Loucy (cell line): ENCODE results near the gene DOK7.

Source experiments
- H2AFZ ChIP-seq: fragments of 200-600 bp; sonication (generic); 2 replicates; pipeline ENCODE4 v1.6.0; 2016; ENCODE audit warnings: antibody characterized with exemption, mild to moderate bottlenecking, low read length, moderate library complexity
- H3F3A ChIP-seq: fragments of 200-600 bp; 2 replicates; pipeline ENCODE4 v1.6.0; 2016; ENCODE audit warnings: antibody characterized with exemption, low read depth, mild to moderate bottlenecking
- H3K27me3 ChIP-seq: fragments of 200-600 bp; sonication (generic); 2 replicates; pipeline ENCODE4 v1.6.1; 2014; ENCODE audit warnings: low read length, mild to moderate bottlenecking; ENCODE audit not compliant: insufficient read depth, poor library complexity, severe bottlenecking
- H3K36me3 ChIP-seq: fragments of 200-600 bp; sonication (generic); 2 replicates; pipeline ENCODE4 v1.6.1; 2016; ENCODE audit warnings: low read length; ENCODE audit not compliant: insufficient read depth
- H3K4me1 ChIP-seq: fragments of 200-600 bp; sonication (generic); 2 replicates; pipeline ENCODE4 v1.5.1; 2014; ENCODE audit warnings: low read length, mild to moderate bottlenecking; ENCODE audit not compliant: insufficient read depth, poor library complexity, severe bottlenecking
- H3K4me2 ChIP-seq: fragments of 200-600 bp; sonication (generic); 2 replicates; pipeline ENCODE4 v1.6.0; 2014; ENCODE audit warnings: antibody characterized with exemption, low read length, low read depth, mild to moderate bottlenecking; ENCODE audit not compliant: poor library complexity, severe bottlenecking
- H3K4me3 ChIP-seq: fragments of 200-600 bp; sonication (generic); 2 replicates; pipeline ENCODE4 v1.5.1; 2014; ENCODE audit warnings: low read length, mild to moderate bottlenecking, mixed read lengths; ENCODE audit not compliant: poor library complexity, severe bottlenecking
- H3K79me2 ChIP-seq: fragments of 200-600 bp; sonication (generic); 2 replicates; pipeline ENCODE4 v1.6.1; 2014; ENCODE audit warnings: low read length; ENCODE audit not compliant: insufficient read depth
- H3K9ac ChIP-seq: fragments of 200-600 bp; sonication (generic); 2 replicates; pipeline ENCODE4 v1.6.0; 2014; ENCODE audit warnings: mild to moderate bottlenecking, low read depth, low read length, moderate library complexity; ENCODE audit not compliant: poor library complexity, severe bottlenecking
- H3K9me2 ChIP-seq: fragments of 200-600 bp; sonication (generic); replicated peaks from 2 replicates; pipeline ENCODE4 v1.6.1; 2016; ENCODE audit warnings: low read depth, low read length, mixed read lengths
- H3K9me3 ChIP-seq: fragments of 200-600 bp; sonication (generic); 2 replicates; pipeline ENCODE4 v1.6.1; 2014; ENCODE audit warnings: mild to moderate bottlenecking, antibody characterized with exemption, low read length, low read depth; ENCODE audit not compliant: insufficient read depth
- H4K20me1 ChIP-seq: fragments of 200-600 bp; sonication (generic); 2 replicates; pipeline ENCODE4 v1.6.0; 2014; ENCODE audit warnings: antibody characterized with exemption, low read length, mild to moderate bottlenecking; ENCODE audit not compliant: insufficient read depth, poor library complexity, severe bottlenecking
- CTCF ChIP-seq: fragments of 200-600 bp; sonication (generic); conservative IDR thresholded peaks from 2 replicates; pipeline ENCODE4 v1.5.1; 2014; ENCODE audit warnings: mild to moderate bottlenecking, antibody characterized with exemption, low read length
- EZH2phosphoT487 ChIP-seq: fragments of 200-600 bp; IDR thresholded peaks from 2 replicates; pipeline ENCODE4 v1.6.1; 2018; ENCODE audit warnings: antibody characterized with exemption, mild to moderate bottlenecking, moderate library complexity, borderline replicate concordance

The DOK7 gene

GRCh38 chr4:3484057-3484973, 21.2 kb downstream of the DOK7 start:
- Histone ChIP-seq H3K4me3 (no peak overlapping the region), H2AFZ (no peak overlapping the region), H4K20me1 (no peaks in the 10 kb centered on the region), H3K9ac (no peak overlapping the region), H3K79me2 (no peaks in the 10 kb centered on the region), H3K4me2 (no peak overlapping the region), H3K27me3 (no peaks in the 10 kb centered on the region), H3K4me1 (no peaks in the 10 kb centered on the region), H3K36me3 (no peaks in the 10 kb centered on the region), H3K9me3 (no peaks in the 10 kb centered on the region), H3K9me2 (no peaks in the 10 kb centered on the region), H3F3A (no peaks in the 10 kb centered on the region)
- no peak for TF ChIP-seq CTCF
- TF ChIP-seq EZH2phosphoT487: no peak

- H3K4me2 ChIP-seq: no peak overlapping the region
- no peaks in the 10 kb centered on the region for H3K79me2 ChIP-seq
- no peaks in the 10 kb centered on the region for H3K36me3 ChIP-seq
- no peak overlapping the region for H3K4me3 ChIP-seq
- H3K9ac ChIP-seq: no peak overlapping the region
- no peaks in the 10 kb centered on the region for H3K4me1 ChIP-seq
- no peaks in the 10 kb centered on the region for H4K20me1 ChIP-seq
- TF ChIP-seq CTCF (no peak), EZH2phosphoT487 (no peak)
- H3F3A ChIP-seq: no peaks in the 10 kb centered on the region
- no peak overlapping the region for H2AFZ ChIP-seq
- no peaks in the 10 kb centered on the region for H3K27me3 ChIP-seq
- H3K9me2 ChIP-seq: no peaks in the 10 kb centered on the region
- H3K9me3 ChIP-seq: no peaks in the 10 kb centered on the region
Measured at GRCh38 chr4:3485011-3485791, 22.1 kb downstream of the DOK7 start.

GRCh38 chr4:3485886-3486540, 22.9 kb downstream of the DOK7 start:
- no peaks in the 10 kb centered on the region for H3K36me3 ChIP-seq
- H3K4me3 ChIP-seq: no peak overlapping the region
- no peak for TF ChIP-seq CTCF
- no peak for TF ChIP-seq EZH2phosphoT487
- no peaks in the 10 kb centered on the region for H4K20me1 ChIP-seq
- no peaks in the 10 kb centered on the region for H3K9me3 ChIP-seq
- no peaks in the 10 kb centered on the region for H3K9me2 ChIP-seq
- H3F3A ChIP-seq: no peaks in the 10 kb centered on the region
- H3K27me3 ChIP-seq: no peaks in the 10 kb centered on the region
- no peaks in the 10 kb centered on the region for H3K79me2 ChIP-seq
- H2AFZ ChIP-seq: no peak overlapping the region
- no peaks in the 10 kb centered on the region for H3K4me1 ChIP-seq
- H3K4me2 ChIP-seq: no peak overlapping the region
- H3K9ac ChIP-seq: no peak overlapping the region
